ENCODE results near the gene NSF.
"Not testable (repeated sequence)": the region's sequence is repeated elsewhere in the genome, so short reads cannot be mapped to it uniquely, and the experiment has no call there.

DNA sequence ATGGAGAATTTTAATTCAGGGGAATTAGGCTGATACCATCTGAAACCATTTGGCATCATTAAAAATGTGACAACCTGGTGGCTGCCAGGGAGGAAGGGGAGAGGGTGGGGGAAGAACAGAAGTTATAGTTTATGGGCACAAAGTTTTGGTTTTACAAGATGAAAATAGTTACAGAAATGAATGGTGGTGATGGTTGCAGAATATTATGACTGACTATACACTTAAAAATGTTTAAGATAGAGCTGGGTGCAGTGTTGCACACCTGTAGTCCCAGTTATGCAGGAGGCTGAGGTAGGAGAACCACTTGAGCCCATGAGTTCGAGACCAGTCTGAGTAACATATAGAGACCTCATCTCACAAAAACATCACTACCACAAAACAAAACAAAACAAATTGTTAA lies 23.5 kb upstream of the NSF start:
- TF ChIP-seq, protein P1, sequence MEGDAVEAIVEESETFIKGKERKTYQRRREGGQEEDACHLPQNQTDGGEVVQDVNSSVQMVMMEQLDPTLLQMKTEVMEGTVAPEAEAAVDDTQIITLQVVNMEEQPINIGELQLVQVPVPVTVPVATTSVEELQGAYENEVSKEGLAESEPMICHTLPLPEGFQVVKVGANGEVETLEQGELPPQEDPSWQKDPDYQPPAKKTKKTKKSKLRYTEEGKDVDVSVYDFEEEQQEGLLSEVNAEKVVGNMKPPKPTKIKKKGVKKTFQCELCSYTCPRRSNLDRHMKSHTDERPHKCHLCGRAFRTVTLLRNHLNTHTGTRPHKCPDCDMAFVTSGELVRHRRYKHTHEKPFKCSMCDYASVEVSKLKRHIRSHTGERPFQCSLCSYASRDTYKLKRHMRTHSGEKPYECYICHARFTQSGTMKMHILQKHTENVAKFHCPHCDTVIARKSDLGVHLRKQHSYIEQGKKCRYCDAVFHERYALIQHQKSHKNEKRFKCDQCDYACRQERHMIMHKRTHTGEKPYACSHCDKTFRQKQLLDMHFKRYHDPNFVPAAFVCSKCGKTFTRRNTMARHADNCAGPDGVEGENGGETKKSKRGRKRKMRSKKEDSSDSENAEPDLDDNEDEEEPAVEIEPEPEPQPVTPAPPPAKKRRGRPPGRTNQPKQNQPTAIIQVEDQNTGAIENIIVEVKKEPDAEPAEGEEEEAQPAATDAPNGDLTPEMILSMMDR (IDR thresholded peaks at IDR 0.05): not testable (repeated sequence)
- TF ChIP-seq POLR2A (IDR thresholded peaks at IDR 0.05): not testable (repeated sequence)
